NOMO-1 (cell line): ENCODE measurements around the gene MYO9B.
A peak's percentile ranks its signal among the peaks of the same experiment; 100 is the strongest.
"Not testable (repeated sequence)": the region's sequence is repeated elsewhere in the genome, so short reads cannot be mapped to it uniquely, and the experiment has no call there.

Experiments
- DNase-seq, 2 experiments: peaks; one replicate each; lab custom pipeline; 2025; ENCODE audit not compliant: unreplicated experiment in 2 of 2; lab: John Stamatoyannopoulos, UW

Gene MYO9B

GRCh38 chr19:17172624-17173345 lies 97.2 kb downstream of the MYO9B start:
- no peak for DNase-seq

- DNase-seq = no peak
These were observed 102.7 kb downstream of the MYO9B start for GRCh38 chr19:17178291-17178690.

- no peak for DNase-seq
These were observed 105.6 kb downstream of the MYO9B start for GRCh38 chr19:17180997-17181702.

- DNase-seq = peak in 1 of 2 experiments; percentile 44
These were observed 107.7 kb downstream of the MYO9B start for GRCh38 chr19:17183271-17183761.

- DNase-seq = peak; percentile 66 to 82
These were observed 108.3 kb downstream of the MYO9B start for GRCh38 chr19:17183858-17184321.

GRCh38 chr19:17184371-17184841 lies 108.8 kb downstream of the MYO9B start:
- peak; percentile 40 to 71 for DNase-seq

- no peak for DNase-seq
These were observed 110.0 kb downstream of the MYO9B start for GRCh38 chr19:17185590-17185989.

- not testable (repeated sequence) for DNase-seq
These were observed 116.2 kb downstream of the MYO9B start for GRCh38 chr19:17191736-17192135.

- DNase-seq = no peak
These were observed 117.2 kb downstream of the MYO9B start for GRCh38 chr19:17192751-17193150.

- no peak for DNase-seq
These were observed 119.0 kb downstream of the MYO9B start for GRCh38 chr19:17194608-17195007.

- no peak for DNase-seq
These were observed 119.5 kb downstream of the MYO9B start for GRCh38 chr19:17195106-17195505.

- DNase-seq = no peak
These were observed 121.0 kb downstream of the MYO9B start for GRCh38 chr19:17196610-17197009.

GRCh38 chr19:17197666-17198065 lies 122.1 kb downstream of the MYO9B start:
- DNase-seq = no peak

GRCh38 chr19:17200408-17201079 lies 125.0 kb downstream of the MYO9B start:
- DNase-seq = no peak

- no peak for DNase-seq
These were observed 126.7 kb downstream of the MYO9B start for GRCh38 chr19:17202249-17202648.

GRCh38 chr19:17202713-17203112 lies 127.1 kb downstream of the MYO9B start:
- DNase-seq = no peak

- DNase-seq = peak; percentile 18 to 21
These were observed 129.9 kb downstream of the MYO9B start for GRCh38 chr19:17205237-17206140.

- DNase-seq = no peak
These were observed 131.4 kb downstream of the MYO9B start for GRCh38 chr19:17206736-17207581.
